BJ (cell line): ENCODE measurements around the gene FAM180A. TPM values are rescaled to one million over a fixed set of nuclear protein-coding genes. Genes with fewer than 3 reads are reported as not detected.

ENCODE experiments used
- CTCF ChIA-PET: fragments of 350-600 bp; formaldehyde crosslinking; extraction: SDS; loops from one replicate; lab custom pipeline; 2021; ENCODE audit warnings: antibody characterized with exemption, inconsistent platforms; lab: Yijun Ruan, JAX
- POLR2A ChIA-PET: fragments of 300-600 bp; sonication (Branson Sonifier 250); formaldehyde crosslinking; extraction: SDS; loops from one replicate; lab custom pipeline; 2021; ENCODE audit warnings: antibody characterized with exemption; lab: Charles Lee
- DNase-seq: peaks from one replicate; pipeline ENCODE4 v3.0.0-alpha.2; 2011; ENCODE audit warnings: low read depth
- H3K27me3 ChIP-seq: 2 replicates; pipeline ENCODE4 v1.6.0; 2011; ENCODE audit warnings: low read length; ENCODE audit not compliant: control insufficient read depth, insufficient read depth
- H3K36me3 ChIP-seq: 2 replicates; pipeline ENCODE4 v1.5.1; 2011; ENCODE audit warnings: low read length; ENCODE audit not compliant: control insufficient read depth, insufficient read depth
- H3K4me3 ChIP-seq: 2 replicates; pipeline ENCODE4 v1.5.1; 2011; ENCODE audit warnings: low read depth, mild to moderate bottlenecking, control low read depth, low read length
- CTCF ChIP-seq: IDR thresholded peaks from 2 replicates; pipeline ENCODE4 v1.5.1; 2011; ENCODE audit warnings: low read depth, mild to moderate bottlenecking, control low read depth, inconsistent platforms, low read length, moderate library complexity; ENCODE audit not compliant: insufficient read depth
- polyA plus RNA-seq: library from polyadenylated mRNA; depleted of rRNA; stranded (reverse); fragments of >200 nt; gene quantifications from 2 replicates; pipeline ENCODE4 v1.2.3, GENCODE V29; 2011

The FAM180A gene
- polyA plus RNA-seq, 1 experiment, result 2.1 TPM

GRCh38 chr7:135687466-135687865 lies 61.1 kb downstream of the FAM180A start:
- Histone ChIP-seq H3K4me3 (no peak overlapping the region), H3K36me3 (no peaks in the 10 kb centered on the region; the same call in none of the 2 replicates), H3K27me3 (no peaks in the 10 kb centered on the region)
- ChIA-PET POLR2A (no interaction called here), CTCF (interaction anchor here (0.6 to 0.9 kb wide), 4 partner anchors 10 to 18 kb away, joined by 3 to 4 read pairs (median 3); no protein-coding TSS in a partner anchor)
- no peak for DNase-seq
- TF ChIP-seq CTCF, result no peak

GRCh38 chr7:135685306-135686084 lies 63.1 kb downstream of the FAM180A start:
- Histone ChIP-seq H3K27me3 (no peaks in the 10 kb centered on the region), H3K36me3 (peaks cover 1% of the 10 kb centered on the region), H3K4me3 (no peak overlapping the region)
- ChIA-PET POLR2A (interaction anchor here (0.6 to 0.7 kb wide), 2 partner anchors 23 to 474 kb away, joined by 3 read pairs; partner anchors contain the start of genes STMP1 and WDR91), CTCF (interaction anchor here (5.4 kb wide), 1 partner anchor 13 kb away, joined by 39 read pairs; no protein-coding TSS in a partner anchor)
- DNase-seq, result no peak
- no peak for TF ChIP-seq CTCF

- no peak for DNase-seq
- no peak overlapping the region for H3K4me3 ChIP-seq
- no peaks in the 10 kb centered on the region for H3K27me3 ChIP-seq
- POLR2A ChIA-PET, result interaction anchor here (0.6 to 0.7 kb wide), 2 partner anchors 22 to 473 kb away, joined by 3 read pairs; partner anchors contain the start of genes STMP1 and WDR91
- H3K36me3 ChIP-seq, result peaks cover 1% of the 10 kb centered on the region
- CTCF ChIA-PET, result interaction anchor here (5.4 kb wide), 1 partner anchor 12 kb away, joined by 39 read pairs; no protein-coding TSS in a partner anchor
- no peak for TF ChIP-seq CTCF
Observed at GRCh38 chr7:135684699-135685098, 63.9 kb downstream of the FAM180A start.

- TF ChIP-seq CTCF, result no peak
- ChIA-PET POLR2A (no interaction called here), CTCF (interaction anchor here (5.4 kb wide), 1 partner anchor 11 kb away, joined by 39 read pairs; no protein-coding TSS in a partner anchor)
- H3K27me3 ChIP-seq, result no peaks in the 10 kb centered on the region
- DNase-seq, result no peak
- H3K36me3 ChIP-seq, result peaks cover 1% of the 10 kb centered on the region
- no peak overlapping the region for H3K4me3 ChIP-seq
Observed at GRCh38 chr7:135684136-135684535, 64.5 kb downstream of the FAM180A start.

- H3K36me3 ChIP-seq, result peaks cover 1% of the 10 kb centered on the region
- no peak overlapping the region for H3K4me3 ChIP-seq
- no peak for DNase-seq
- H3K27me3 ChIP-seq, result no peaks in the 10 kb centered on the region
- ChIA-PET POLR2A (no interaction called here), CTCF (interaction anchor here (5.4 kb wide), 1 partner anchor 11 kb away, joined by 39 read pairs; no protein-coding TSS in a partner anchor)
- no peak for TF ChIP-seq CTCF
Observed at GRCh38 chr7:135683609-135684008, 65.0 kb downstream of the FAM180A start.
